Breast epithelium (tissue), 4 donors: ENCODE data around the gene LRRTM4. TPM values are rescaled to one million over a fixed set of nuclear protein-coding genes. Genes with fewer than 3 reads are reported as not detected.

Source experiments
- DNase-seq, 2 donors: peaks; one replicate each; pipeline ENCODE4 v3.0.0-alpha.2; 2019; ENCODE audit warnings: low spot score in 2 of 2
- H3K27ac ChIP-seq, 2 donors: fragments of 200-600 bp; sonication (generic) in 1 of 2; one replicate each; pipeline ENCODE4 v1.5.1; 2016 to 2019; ENCODE audit warnings: mild to moderate bottlenecking in 1 of 2
- H3K27me3 ChIP-seq, 2 donors: fragments of 200-600 bp; sonication (generic) in 1 of 2; one replicate each; pipeline versions ENCODE4 v1.5.1 to v1.6.0; 2017 to 2019; ENCODE audit warnings: control low read depth in 1 of 2, mild to moderate bottlenecking in 1 of 2
- H3K36me3 ChIP-seq: fragments of 200-600 bp; one replicate; pipeline ENCODE4 v1.5.1; 2019
- H3K4me1 ChIP-seq, 2 donors: fragments of 200-600 bp; sonication (generic); one replicate each; pipeline ENCODE4 v1.5.1; 2016 to 2019; ENCODE audit warnings: control low read depth in 1 of 2
- H3K4me3 ChIP-seq, 3 donors: fragments of 200-600 bp; sonication (generic); 1 replicate in 2 of 3; 2 replicates in 1 of 3; pipeline ENCODE4 v1.5.1; 2016 to 2019; ENCODE audit warnings: mild to moderate bottlenecking in 3 of 3, moderate library complexity in 2 of 3
- H3K9me3 ChIP-seq, 2 donors: fragments of 200-600 bp; sonication (generic) in 1 of 2; one replicate each; pipeline ENCODE4 v1.5.1; 2016 to 2019; ENCODE audit warnings: control low read depth in 1 of 2
- POLR2A ChIP-seq: fragments of 450-650 bp; IDR thresholded peaks from one replicate; pipeline ENCODE4 v1.6.1; 2016; ENCODE audit warnings: antibody characterized with exemption, mild to moderate bottlenecking, moderate library complexity
- POLR2AphosphoS5 ChIP-seq, 3 donors: sonication (generic); formaldehyde crosslinking; IDR thresholded peaks; one replicate each; pipeline ENCODE4 v1.6.1; 2017; ENCODE audit warnings: antibody characterized with exemption in 3 of 3
- intact Hi-C: fragments of 100-400 bp; cut with DNase I; formaldehyde crosslinking; loops from one replicate; pipeline ENCODE4 v1.15.1; 2023; ENCODE audit warnings: low total_unique reads
- total RNA-seq, 3 donors: library from RNA; depleted of rRNA; stranded (reverse); fragments of >200 nt; gene quantifications; one replicate each; pipeline ENCODE4 v1.1.0, GENCODE V29; 2016
- TF ChIP-seq, protein P1 (sequence below), 3 donors: fragments of 450-650 bp; IDR thresholded peaks; one replicate each; pipeline ENCODE4 v1.5.1; 2016 to 2017; ENCODE audit warnings: antibody characterized with exemption in 3 of 3, mild to moderate bottlenecking in 3 of 3, moderate library complexity in 3 of 3

LRRTM4 gene
- total RNA-seq, 3 donors from 2014 or later, result 0.16 to 1.6 TPM; not detected in 1

DNA sequence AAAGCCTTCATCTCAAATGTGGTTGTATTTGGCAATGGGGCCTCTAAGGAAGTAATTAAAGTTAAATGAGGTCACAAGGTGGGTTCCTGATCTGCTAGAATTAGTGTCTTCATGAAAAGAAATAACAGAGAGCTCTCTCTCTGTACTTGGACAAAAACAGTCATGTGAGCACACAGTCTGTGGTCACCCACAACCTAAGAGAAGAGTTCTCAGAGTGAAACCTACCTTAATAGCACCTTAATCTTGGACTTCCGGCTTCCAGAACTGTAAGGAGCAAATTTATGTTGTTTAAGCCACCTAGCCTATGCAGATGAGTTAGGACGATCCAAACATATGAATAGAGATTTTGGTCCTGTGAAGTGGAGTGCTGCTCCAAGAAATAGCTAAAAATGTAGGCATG, 758.9 kb downstream of the LRRTM4 start:
- Histone ChIP-seq H3K27ac (no peak overlapping the region), H3K36me3 (no peaks in the 10 kb centered on the region), H3K4me1 (no peaks in the 10 kb centered on the region), H3K9me3 (no peaks in the 10 kb centered on the region), H3K4me3 (no peak overlapping the region), H3K27me3 (no peaks in the 10 kb centered on the region)
- TF ChIP-seq POLR2A, result no peak
- no peak for TF ChIP-seq POLR2AphosphoS5 (IDR thresholded peaks at IDR 0.05)
- TF ChIP-seq, protein P1, sequence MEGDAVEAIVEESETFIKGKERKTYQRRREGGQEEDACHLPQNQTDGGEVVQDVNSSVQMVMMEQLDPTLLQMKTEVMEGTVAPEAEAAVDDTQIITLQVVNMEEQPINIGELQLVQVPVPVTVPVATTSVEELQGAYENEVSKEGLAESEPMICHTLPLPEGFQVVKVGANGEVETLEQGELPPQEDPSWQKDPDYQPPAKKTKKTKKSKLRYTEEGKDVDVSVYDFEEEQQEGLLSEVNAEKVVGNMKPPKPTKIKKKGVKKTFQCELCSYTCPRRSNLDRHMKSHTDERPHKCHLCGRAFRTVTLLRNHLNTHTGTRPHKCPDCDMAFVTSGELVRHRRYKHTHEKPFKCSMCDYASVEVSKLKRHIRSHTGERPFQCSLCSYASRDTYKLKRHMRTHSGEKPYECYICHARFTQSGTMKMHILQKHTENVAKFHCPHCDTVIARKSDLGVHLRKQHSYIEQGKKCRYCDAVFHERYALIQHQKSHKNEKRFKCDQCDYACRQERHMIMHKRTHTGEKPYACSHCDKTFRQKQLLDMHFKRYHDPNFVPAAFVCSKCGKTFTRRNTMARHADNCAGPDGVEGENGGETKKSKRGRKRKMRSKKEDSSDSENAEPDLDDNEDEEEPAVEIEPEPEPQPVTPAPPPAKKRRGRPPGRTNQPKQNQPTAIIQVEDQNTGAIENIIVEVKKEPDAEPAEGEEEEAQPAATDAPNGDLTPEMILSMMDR (IDR thresholded peaks at IDR 0.05), result no peak
- intact Hi-C loops, result no loop called here
- DNase-seq, result no peak

DNA sequence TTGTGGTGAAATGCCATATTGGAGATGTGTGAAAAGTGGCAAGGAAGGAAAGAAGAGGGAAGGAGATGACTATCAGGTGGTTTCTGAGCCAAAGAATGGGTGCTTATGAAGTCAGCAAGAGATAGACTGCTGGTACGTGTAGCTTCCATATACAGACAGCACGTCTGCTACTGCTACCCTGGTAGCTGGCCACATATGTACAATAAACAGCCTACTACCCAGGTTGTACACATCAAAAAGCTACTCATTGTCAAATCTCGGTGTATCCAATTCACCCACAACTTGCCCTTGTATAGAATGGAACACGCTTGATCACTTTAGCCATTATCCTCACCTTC, 761.8 kb downstream of the LRRTM4 start:
- no peaks in the 10 kb centered on the region for H3K9me3 ChIP-seq
- H3K27ac ChIP-seq, result no peak overlapping the region
- no peak for DNase-seq
- no peaks in the 10 kb centered on the region for H3K27me3 ChIP-seq
- no peaks in the 10 kb centered on the region for H3K4me1 ChIP-seq
- no peak overlapping the region for H3K4me3 ChIP-seq
- H3K36me3 ChIP-seq, result no peaks in the 10 kb centered on the region
- TF ChIP-seq POLR2AphosphoS5 (IDR thresholded peaks at IDR 0.05), result no peak
- TF ChIP-seq, protein P1 (IDR thresholded peaks at IDR 0.05), result no peak
- no peak for TF ChIP-seq POLR2A
- intact Hi-C loops, result no loop called here

DNA sequence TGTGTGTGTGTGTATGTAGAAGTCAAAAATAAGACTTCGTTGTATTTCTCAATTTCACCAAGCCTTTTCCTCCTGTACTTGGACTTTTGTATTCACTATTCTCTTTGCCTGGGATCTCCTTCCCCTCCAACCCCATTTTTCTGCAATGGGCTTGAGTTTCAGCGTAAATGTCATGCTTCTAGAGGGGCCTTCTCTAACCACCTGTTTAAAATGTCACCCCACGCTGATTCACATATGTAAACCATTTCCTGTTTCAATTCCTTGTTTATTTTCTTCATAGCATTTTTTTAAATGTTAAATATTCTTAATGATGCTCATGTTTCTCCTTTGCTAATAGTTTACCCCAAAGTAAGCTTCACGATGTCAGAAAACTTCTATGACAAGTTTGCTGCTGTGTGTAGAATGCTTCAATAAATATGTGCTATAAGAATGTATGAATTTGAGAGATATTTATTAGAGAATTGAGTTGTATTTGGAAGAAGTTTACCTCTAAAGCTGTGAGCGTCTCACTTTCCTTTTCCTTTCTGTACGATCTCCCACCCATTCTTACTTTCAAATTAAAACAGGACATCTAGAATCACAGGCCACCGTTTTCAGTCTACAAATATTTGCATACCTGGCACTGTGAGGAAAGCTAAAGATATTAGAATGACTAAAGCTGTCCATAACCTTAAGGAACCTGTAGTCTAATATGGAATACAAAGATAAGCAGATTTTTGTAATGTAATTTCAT, 762.4 kb downstream of the LRRTM4 start:
- Histone ChIP-seq H3K36me3 (no peaks in the 10 kb centered on the region), H3K27ac (no peak overlapping the region), H3K9me3 (no peaks in the 10 kb centered on the region), H3K27me3 (no peaks in the 10 kb centered on the region), H3K4me1 (no peaks in the 10 kb centered on the region), H3K4me3 (no peak overlapping the region)
- TF ChIP-seq POLR2AphosphoS5 (IDR thresholded peaks at IDR 0.05) (no peak), POLR2A (no peak)
- TF ChIP-seq, protein P1 (IDR thresholded peaks at IDR 0.05), result no peak
- intact Hi-C loops, result no loop called here
- DNase-seq, result no peak

DNA sequence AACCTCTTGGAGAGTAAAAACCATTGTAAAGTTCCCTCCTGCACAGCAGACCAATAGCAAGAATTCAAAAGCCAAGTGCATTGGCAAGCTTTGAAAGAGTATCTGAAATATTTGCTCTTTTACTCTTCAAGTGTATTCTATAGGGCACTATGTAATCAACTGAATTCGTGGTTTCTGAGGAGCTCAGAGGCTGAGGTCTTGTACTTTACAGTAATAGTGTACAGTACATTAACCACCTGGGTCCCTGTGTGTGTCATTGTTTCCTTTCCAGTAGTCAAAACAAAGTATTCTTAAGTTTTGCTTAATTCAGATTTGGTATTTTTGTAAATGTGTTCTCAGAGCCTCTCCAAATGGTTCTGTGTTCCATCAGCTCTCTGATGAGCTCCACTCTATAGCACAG, 769.7 kb downstream of the LRRTM4 start:
- TF ChIP-seq, protein P1 (IDR thresholded peaks at IDR 0.05), result no peak
- TF ChIP-seq POLR2AphosphoS5 (IDR thresholded peaks at IDR 0.05) (no peak), POLR2A (no peak)
- H3K27me3 ChIP-seq, result no peaks in the 10 kb centered on the region
- H3K9me3 ChIP-seq, result no peaks in the 10 kb centered on the region
- H3K4me3 ChIP-seq, result no peak overlapping the region
- intact Hi-C loops, result no loop called here
- no peak for DNase-seq
- no peak overlapping the region for H3K27ac ChIP-seq
- H3K36me3 ChIP-seq, result no peaks in the 10 kb centered on the region
- no peaks in the 10 kb centered on the region for H3K4me1 ChIP-seq

DNA sequence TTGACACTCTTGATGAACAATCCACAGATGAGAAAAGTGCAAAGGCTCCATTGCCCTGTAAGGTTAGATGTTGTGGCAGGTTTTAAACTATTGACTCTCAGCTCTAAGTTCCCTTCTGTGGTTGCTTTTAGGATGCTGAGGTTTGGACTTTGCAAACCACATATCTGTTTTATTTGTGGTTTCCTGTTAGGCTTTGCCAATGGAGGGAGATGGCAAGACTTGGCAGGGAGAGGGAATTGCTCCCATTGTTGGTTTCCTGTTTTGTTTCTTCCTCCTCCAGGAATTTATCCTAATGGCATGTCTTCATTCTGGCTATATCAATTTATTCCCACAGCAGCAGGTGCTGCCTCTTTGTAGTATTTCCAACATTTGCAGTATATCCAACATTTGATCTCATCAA, 772.3 kb downstream of the LRRTM4 start:
- no peaks in the 10 kb centered on the region for H3K36me3 ChIP-seq
- H3K27me3 ChIP-seq, result no peaks in the 10 kb centered on the region
- TF ChIP-seq POLR2AphosphoS5 (IDR thresholded peaks at IDR 0.05), result no peak
- TF ChIP-seq, protein P1 (IDR thresholded peaks at IDR 0.05), result no peak
- intact Hi-C loops, result no loop called here
- DNase-seq, result no peak
- H3K4me3 ChIP-seq, result no peak overlapping the region
- H3K27ac ChIP-seq, result no peak overlapping the region
- H3K4me1 ChIP-seq, result no peaks in the 10 kb centered on the region
- H3K9me3 ChIP-seq, result no peaks in the 10 kb centered on the region
